ENCODE data around the gene GAMT. TPM values are rescaled to one million over a fixed set of nuclear protein-coding genes. Genes with fewer than 3 reads are reported as not detected.

Gene GAMT
- total and polyA plus RNA-seq, 3 donors from 2014 or later: 92.2 to 191 (median 144) TPM

- no peaks in the 10 kb centered on the region for H3K36me3 ChIP-seq (ENCODE audit: low read depth, missing control alignments)
- H3K27me3 ChIP-seq: no peaks in the 10 kb centered on the region
- no peaks in the 10 kb centered on the region for H3K9me3 ChIP-seq
- 10 to 14% methylated on average over 8 of the region's 8 CpGs for WGBS, 2 donors
- H3K4me3 ChIP-seq: peak overlapping the region in 1 of 2 donors; percentile 72
- peak overlapping the region in 1 of 2 donors; percentile 11 for H3K27ac ChIP-seq
- H3K4me1 ChIP-seq: peaks cover 12% of the 10 kb centered on the region
- TF ChIP-seq CTCF (IDR thresholded peaks at IDR 0.05): no peak
- no peak for TF ChIP-seq POLR2A (IDR thresholded peaks at IDR 0.05)
- intact Hi-C loops (cut with DNase I; ENCODE audit: low total_unique reads): no loop called here
- no peak for DNase-seq
These were observed 36.3 kb upstream of the GAMT start for GRCh38 chr19:1437609-1438008.

GRCh38 chr19:1435378-1435989 lies 34.1 kb upstream of the GAMT start:
- peak overlapping the region in 1 of 2 donors; percentile 37 for H3K27ac ChIP-seq
- DNase-seq: no peak
- no peak overlapping the region for H3K4me3 ChIP-seq
- no peaks in the 10 kb centered on the region for H3K36me3 ChIP-seq (ENCODE audit: low read depth, missing control alignments)
- H3K9me3 ChIP-seq: no peaks in the 10 kb centered on the region
- TF ChIP-seq CTCF (IDR thresholded peaks at IDR 0.05) (no peak), POLR2A (IDR thresholded peaks at IDR 0.05) (no peak)
- no peaks in the 10 kb centered on the region for H3K27me3 ChIP-seq
- 80 to 84% methylated on average over 18 to 21 of the region's 21 CpGs for WGBS, 2 donors
- H3K4me1 ChIP-seq: peaks cover 12% of the 10 kb centered on the region
- intact Hi-C loops (cut with DNase I; ENCODE audit: low total_unique reads): no loop called here

- 82 to 87% methylated on average over 18 to 39 of the region's 39 CpGs for WGBS, 2 donors
- no peak for TF ChIP-seq CTCF (IDR thresholded peaks at IDR 0.05)
- no peak for TF ChIP-seq POLR2A (IDR thresholded peaks at IDR 0.05)
- no peak overlapping the region for H3K27ac ChIP-seq
- H3K36me3 ChIP-seq (ENCODE audit: low read depth, missing control alignments): no peaks in the 10 kb centered on the region
- no peaks in the 10 kb centered on the region for H3K27me3 ChIP-seq
- no peak for DNase-seq
- intact Hi-C loops (cut with DNase I; ENCODE audit: low total_unique reads): no loop called here
- H3K4me1 ChIP-seq: peaks cover 12% of the 10 kb centered on the region
- no peaks in the 10 kb centered on the region for H3K9me3 ChIP-seq
- H3K4me3 ChIP-seq: no peak overlapping the region
These were observed 33.3 kb upstream of the GAMT start for GRCh38 chr19:1434577-1435060.

- WGBS, 2 donors: 89 to 100% methylated on average over 4 to 14 of the region's 17 CpGs
These were observed 32.7 kb upstream of the GAMT start for GRCh38 chr19:1434040-1434366.

More at GRCh38 chr19:1434040-1434366, 32.7 kb upstream of the GAMT start:
- DNase-seq: no peak
- Histone ChIP-seq H3K27me3 (no peaks in the 10 kb centered on the region), H3K4me3 (no peak overlapping the region), H3K36me3 (ENCODE audit: low read depth, missing control alignments) (no peaks in the 10 kb centered on the region), H3K9me3 (no peaks in the 10 kb centered on the region), H3K4me1 (peaks cover 13% of the 10 kb centered on the region), H3K27ac (no peak overlapping the region)
- intact Hi-C loops (cut with DNase I; ENCODE audit: low total_unique reads): no loop called here
- no peak for TF ChIP-seq POLR2A (IDR thresholded peaks at IDR 0.05)
- no peak for TF ChIP-seq CTCF (IDR thresholded peaks at IDR 0.05)
